ENCODE measurements around the gene C11orf68.

C11orf68 gene

DNA sequence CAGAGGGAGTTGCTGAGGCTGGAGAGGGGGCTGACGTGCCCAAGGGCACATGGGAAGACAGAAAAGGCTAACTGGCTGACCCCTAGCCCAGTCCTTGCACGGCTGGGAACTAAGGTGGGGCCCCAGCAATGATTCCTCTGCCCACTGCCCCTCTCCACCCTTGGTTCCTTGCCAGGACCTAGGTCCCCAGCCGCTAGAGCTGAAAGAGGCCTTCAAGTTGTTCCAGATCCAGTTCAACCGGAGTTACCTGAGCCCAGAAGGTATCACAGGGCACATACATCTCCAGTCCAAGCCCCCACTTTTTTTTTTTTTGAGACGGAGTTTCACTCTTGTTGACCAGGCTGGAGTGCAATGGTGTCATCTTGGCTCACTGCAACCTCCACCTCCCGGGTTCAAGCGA lies 38.8 kb downstream of the C11orf68 start:
- TF ChIP-seq, protein P1, sequence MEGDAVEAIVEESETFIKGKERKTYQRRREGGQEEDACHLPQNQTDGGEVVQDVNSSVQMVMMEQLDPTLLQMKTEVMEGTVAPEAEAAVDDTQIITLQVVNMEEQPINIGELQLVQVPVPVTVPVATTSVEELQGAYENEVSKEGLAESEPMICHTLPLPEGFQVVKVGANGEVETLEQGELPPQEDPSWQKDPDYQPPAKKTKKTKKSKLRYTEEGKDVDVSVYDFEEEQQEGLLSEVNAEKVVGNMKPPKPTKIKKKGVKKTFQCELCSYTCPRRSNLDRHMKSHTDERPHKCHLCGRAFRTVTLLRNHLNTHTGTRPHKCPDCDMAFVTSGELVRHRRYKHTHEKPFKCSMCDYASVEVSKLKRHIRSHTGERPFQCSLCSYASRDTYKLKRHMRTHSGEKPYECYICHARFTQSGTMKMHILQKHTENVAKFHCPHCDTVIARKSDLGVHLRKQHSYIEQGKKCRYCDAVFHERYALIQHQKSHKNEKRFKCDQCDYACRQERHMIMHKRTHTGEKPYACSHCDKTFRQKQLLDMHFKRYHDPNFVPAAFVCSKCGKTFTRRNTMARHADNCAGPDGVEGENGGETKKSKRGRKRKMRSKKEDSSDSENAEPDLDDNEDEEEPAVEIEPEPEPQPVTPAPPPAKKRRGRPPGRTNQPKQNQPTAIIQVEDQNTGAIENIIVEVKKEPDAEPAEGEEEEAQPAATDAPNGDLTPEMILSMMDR (IDR thresholded peaks at IDR 0.05; ENCODE audit: low read depth, low read length, missing control alignments) = no peak
- no peak overlapping the region for H3K4me3 ChIP-seq (ENCODE audit: low read depth, low read length)
- no peak for DNase-seq (ENCODE audit: low read depth)

DNA sequence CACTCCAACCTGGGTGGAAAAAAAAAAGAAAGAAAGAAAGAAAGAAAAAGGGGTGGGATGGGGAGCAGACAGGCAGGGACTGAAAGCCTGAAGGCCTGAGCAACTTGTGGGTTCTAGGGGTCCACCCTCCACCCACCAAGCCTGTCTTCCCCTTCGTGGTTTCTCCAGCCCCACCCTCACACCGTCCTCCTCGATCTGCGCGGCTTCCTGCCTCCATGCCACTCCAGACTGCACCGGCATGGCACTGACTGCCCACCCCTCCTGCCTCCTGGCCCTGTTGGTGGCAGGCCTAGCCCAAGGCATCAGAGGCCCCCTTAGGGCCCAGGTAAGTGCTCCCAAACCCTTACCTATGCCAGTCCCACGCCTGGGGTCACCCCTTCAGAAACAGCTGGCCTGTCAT lies 39.2 kb downstream of the C11orf68 start, which contains the start of gene CTSW:
CTSW (plus strand) TSS at position 221 of the 400 bp plus-strand sequence; CDS start at position 239, 18 bp downstream.
- no peak within 1 kb of the TSS for H3K4me3 ChIP-seq (ENCODE audit: low read depth, low read length)
- TF ChIP-seq, protein P1 (IDR thresholded peaks at IDR 0.05; ENCODE audit: low read depth, low read length, missing control alignments) = no peak

DNA sequence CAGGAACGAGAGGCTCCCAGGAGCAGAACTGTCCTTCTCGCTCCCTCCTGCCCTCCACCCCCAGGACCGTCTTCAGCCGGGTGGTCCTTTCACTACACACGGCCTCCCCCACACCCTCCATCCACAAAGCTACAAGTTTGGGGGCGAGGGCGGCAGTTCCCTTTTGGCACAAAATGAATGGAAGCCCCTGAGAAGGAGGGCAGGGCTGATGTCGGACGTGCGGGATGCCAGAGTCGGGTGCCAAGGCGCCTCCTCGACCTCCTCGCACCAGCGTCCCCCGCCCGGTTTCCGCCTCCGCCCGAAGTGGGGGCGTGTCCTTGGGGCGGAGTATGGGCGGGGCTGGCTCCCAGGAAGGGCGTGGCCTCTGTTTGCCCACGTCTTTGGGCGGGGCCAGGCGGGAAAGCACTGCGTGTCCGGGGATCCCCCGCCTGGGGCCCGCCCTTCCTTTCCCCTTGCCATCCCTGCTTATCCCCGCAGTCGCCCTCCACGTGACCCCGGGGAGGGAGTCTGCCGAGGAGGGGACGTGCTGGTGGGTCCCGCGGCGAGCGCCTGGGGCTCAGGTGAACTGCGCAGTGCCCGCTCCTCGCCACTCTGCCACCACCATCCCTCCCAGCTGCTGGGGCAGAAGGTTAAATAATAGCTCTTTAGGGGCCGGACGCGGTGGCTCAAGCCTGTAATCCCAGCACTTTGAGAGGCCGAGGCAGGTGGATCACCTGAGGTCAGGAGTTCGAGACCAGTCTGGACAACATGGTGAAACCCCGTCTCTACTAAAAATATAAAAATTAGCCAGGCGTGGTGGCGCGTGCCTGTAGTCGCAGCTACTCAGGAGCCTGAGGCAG lies 45.3 kb downstream of the C11orf68 start:
- TF ChIP-seq, protein P1 (IDR thresholded peaks at IDR 0.05; ENCODE audit: low read depth, low read length, missing control alignments) = no peak
- peak overlapping the region; percentile 58 for H3K4me3 ChIP-seq (ENCODE audit: low read depth, low read length)
- peak; percentile 65 for DNase-seq (ENCODE audit: low read depth)

More for the DNA sequence above, 39.2 kb downstream of the C11orf68 start, which contains the start of gene CTSW:
- DNase-seq (ENCODE audit: low read depth) = no peak

DNA sequence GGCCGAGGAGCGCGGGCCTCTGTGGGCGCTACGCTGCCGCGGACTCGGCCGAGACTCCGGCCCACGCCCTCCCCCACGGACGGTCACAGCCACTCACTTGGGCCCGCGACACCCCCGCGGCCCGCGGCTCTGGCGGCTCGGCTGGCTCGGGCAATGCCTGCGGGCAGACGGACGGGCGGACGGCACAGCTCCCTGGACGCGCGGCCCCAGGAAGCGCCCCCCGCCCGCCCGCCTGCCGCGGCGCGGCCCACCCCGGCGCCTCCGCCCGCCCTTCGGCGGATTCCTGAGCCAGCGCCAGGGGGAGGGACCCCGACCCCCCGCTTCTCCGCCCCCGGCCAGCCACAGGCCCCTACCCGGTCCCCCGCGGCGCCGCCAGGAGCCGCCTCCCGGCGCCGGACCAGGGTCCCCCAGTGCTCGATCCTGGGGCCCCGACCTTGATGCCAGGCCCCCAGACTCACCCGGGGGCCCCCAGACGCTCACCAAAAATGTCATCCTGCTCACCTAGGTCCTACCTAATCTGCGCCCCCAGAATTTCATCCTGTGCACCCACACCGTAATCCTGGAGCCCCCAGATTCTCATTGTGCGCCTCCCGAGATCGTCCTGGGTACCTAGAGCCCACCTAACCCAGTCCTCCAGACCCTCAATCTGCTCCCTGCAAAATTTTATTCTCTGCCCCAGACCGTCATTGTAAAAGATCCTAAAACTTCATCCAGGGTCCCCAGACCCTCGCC lies 46.1 kb downstream of the C11orf68 start, which contains the start of gene EFEMP2:
EFEMP2 (minus strand) TSS at position 215 of the 732 bp plus-strand sequence. CDS start 446 bp downstream, outside the sequence.
- TF ChIP-seq, protein P1 (IDR thresholded peaks at IDR 0.05; ENCODE audit: low read depth, low read length, missing control alignments) = no peak

DNA sequence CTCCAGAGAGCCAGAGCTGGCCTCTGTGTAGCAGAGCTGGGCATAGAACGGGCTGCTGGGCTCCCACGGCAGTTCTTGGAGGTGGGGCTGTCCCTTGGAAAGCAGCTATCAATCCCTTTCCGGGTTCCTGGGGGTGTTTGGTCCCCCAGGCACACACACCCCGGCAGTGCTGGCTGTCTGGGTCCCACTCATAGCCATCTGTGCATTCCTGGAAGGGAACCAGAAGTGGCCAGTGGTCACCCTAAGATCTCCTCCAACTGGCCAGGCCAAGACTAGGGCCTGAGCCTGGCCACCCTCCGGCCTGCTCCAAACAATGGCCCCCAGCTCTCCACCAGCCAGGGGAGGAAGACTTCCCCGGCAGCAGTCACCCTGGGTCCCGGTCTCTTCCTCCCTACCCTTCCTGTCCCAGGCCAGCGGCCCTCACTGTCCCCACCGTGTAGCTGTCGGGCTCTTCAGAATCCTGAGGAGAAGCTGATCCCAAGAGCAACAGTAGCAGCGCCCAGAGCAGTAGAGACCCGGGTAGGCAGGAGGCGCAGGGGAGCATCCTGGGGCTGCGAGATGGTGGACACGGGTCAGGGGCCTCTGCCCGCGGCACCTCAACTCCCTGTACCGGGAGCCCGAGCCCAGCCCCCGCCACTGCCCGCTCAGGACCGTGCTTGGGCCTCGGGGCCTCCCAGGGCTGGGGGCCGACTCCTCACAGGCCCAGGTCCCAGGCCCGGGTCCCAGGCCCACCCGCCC lies 46.9 kb downstream of the C11orf68 start:
- no peak for DNase-seq (ENCODE audit: low read depth)
- H3K4me3 ChIP-seq (ENCODE audit: low read depth, low read length) = no peak overlapping the region
- TF ChIP-seq, protein P1 (IDR thresholded peaks at IDR 0.05; ENCODE audit: low read depth, low read length, missing control alignments) = no peak

More for the DNA sequence above, 46.1 kb downstream of the C11orf68 start, which contains the start of gene EFEMP2:
- peak within 1 kb of the TSS; percentile 58 for H3K4me3 ChIP-seq (ENCODE audit: low read depth, low read length)
- no peak for DNase-seq (ENCODE audit: low read depth)
